ENCODE results near the gene ENPP3.
"Not testable (repeated sequence)": the region's sequence is repeated elsewhere in the genome, so short reads cannot be mapped to it uniquely, and the experiment has no call there.

ENPP3 gene

GRCh38 chr6:131751012-131751715, 114.1 kb downstream of the ENPP3 start:
- H4K8ac ChIP-seq (ENCODE audit: low read depth, low read length); H3K4me2 ChIP-seq (ENCODE audit: low read length); H2BK120ac ChIP-seq (ENCODE audit: low read depth, low read length); H2AK5ac ChIP-seq (ENCODE audit: low read length); H4K5ac ChIP-seq (ENCODE audit: low read length); H3K79me1 ChIP-seq (ENCODE audit: low read length); H3K4ac ChIP-seq (ENCODE audit: low read depth, low read length); H2BK5ac ChIP-seq (ENCODE audit: low read length); H3K4me3 ChIP-seq (ENCODE audit: low read length); H3K4me1 ChIP-seq (ENCODE audit: control insufficient read depth, low read depth, low read length); H3K56ac ChIP-seq (ENCODE audit: low read length); H3K9ac ChIP-seq (ENCODE audit: low read length); DNase-seq; H3K27me3 ChIP-seq (ENCODE audit: insufficient read depth, low read length, poor library complexity); H3K23ac ChIP-seq (ENCODE audit: low read length); H3K18ac ChIP-seq (ENCODE audit: low read length); H2BK15ac ChIP-seq (replicated peaks; ENCODE audit: low read depth); H3K27ac ChIP-seq (ENCODE audit: low read depth, low read length); H3K36me3 ChIP-seq (ENCODE audit: control insufficient read depth, insufficient read depth, low read length); H3K79me2 ChIP-seq (ENCODE audit: control insufficient read depth, insufficient read depth, low read length): not testable (repeated sequence)
- no CpG with 5 or more reads among the region's 10 CpGs for WGBS (ENCODE audit: extremely low coverage, insufficient coverage, low lambda C conversion rate)

GRCh38 chr6:131754088-131754487, 117.0 kb downstream of the ENPP3 start:
- no peak overlapping the region for H3K4ac ChIP-seq (ENCODE audit: low read depth, low read length)
- H3K18ac ChIP-seq (ENCODE audit: low read length), result no peak overlapping the region
- H3K4me2 ChIP-seq (ENCODE audit: low read length), result no peak overlapping the region
- H4K8ac ChIP-seq (ENCODE audit: low read depth, low read length), result no peak overlapping the region
- no CpG with 5 or more reads among the region's 1 CpG for WGBS (ENCODE audit: extremely low coverage, insufficient coverage, low lambda C conversion rate)
- H3K4me1 ChIP-seq (ENCODE audit: control insufficient read depth, low read depth, low read length), result no peaks in the 10 kb centered on the region
- DNase-seq, result no peak
- no peak overlapping the region for H3K4me3 ChIP-seq (ENCODE audit: low read length)
- H2AK5ac ChIP-seq (ENCODE audit: low read length), result no peak overlapping the region
- H3K27me3 ChIP-seq (ENCODE audit: insufficient read depth, low read length, poor library complexity), result no peaks in the 10 kb centered on the region
- H3K23ac ChIP-seq (ENCODE audit: low read length), result no peak overlapping the region
- H2BK15ac ChIP-seq (replicated peaks; ENCODE audit: low read depth), result no peak overlapping the region
- H3K27ac ChIP-seq (ENCODE audit: low read depth, low read length), result no peak overlapping the region
- no peak overlapping the region for H3K56ac ChIP-seq (ENCODE audit: low read length)
- no peak overlapping the region for H4K5ac ChIP-seq (ENCODE audit: low read length)
- no peak overlapping the region for H2BK5ac ChIP-seq (ENCODE audit: low read length)
- no peak overlapping the region for H2BK120ac ChIP-seq (ENCODE audit: low read depth, low read length)
- no peaks in the 10 kb centered on the region for H3K79me2 ChIP-seq (ENCODE audit: control insufficient read depth, insufficient read depth, low read length)
- H3K79me1 ChIP-seq (ENCODE audit: low read length), result no peaks in the 10 kb centered on the region
- no peak overlapping the region for H3K9ac ChIP-seq (ENCODE audit: low read length)
- no peaks in the 10 kb centered on the region for H3K36me3 ChIP-seq (ENCODE audit: control insufficient read depth, insufficient read depth, low read length)

- H2AK5ac ChIP-seq (ENCODE audit: low read length), result no peak overlapping the region
- H2BK5ac ChIP-seq (ENCODE audit: low read length), result no peak overlapping the region
- no peaks in the 10 kb centered on the region for H3K27me3 ChIP-seq (ENCODE audit: insufficient read depth, low read length, poor library complexity)
- no peaks in the 10 kb centered on the region for H3K79me1 ChIP-seq (ENCODE audit: low read length)
- H3K18ac ChIP-seq (ENCODE audit: low read length), result no peak overlapping the region
- H3K4me3 ChIP-seq (ENCODE audit: low read length), result no peak overlapping the region
- H3K4ac ChIP-seq (ENCODE audit: low read depth, low read length), result no peak overlapping the region
- H3K56ac ChIP-seq (ENCODE audit: low read length), result no peak overlapping the region
- no peak for DNase-seq
- no peak overlapping the region for H3K9ac ChIP-seq (ENCODE audit: low read length)
- H3K27ac ChIP-seq (ENCODE audit: low read depth, low read length), result no peak overlapping the region
- no peak overlapping the region for H3K23ac ChIP-seq (ENCODE audit: low read length)
- H3K36me3 ChIP-seq (ENCODE audit: control insufficient read depth, insufficient read depth, low read length), result no peaks in the 10 kb centered on the region
- H3K4me2 ChIP-seq (ENCODE audit: low read length), result no peak overlapping the region
- no peak overlapping the region for H2BK120ac ChIP-seq (ENCODE audit: low read depth, low read length)
- H3K4me1 ChIP-seq (ENCODE audit: control insufficient read depth, low read depth, low read length), result no peaks in the 10 kb centered on the region
- no peak overlapping the region for H4K5ac ChIP-seq (ENCODE audit: low read length)
- no peak overlapping the region for H2BK15ac ChIP-seq (replicated peaks; ENCODE audit: low read depth)
- H4K8ac ChIP-seq (ENCODE audit: low read depth, low read length), result no peak overlapping the region
- no peaks in the 10 kb centered on the region for H3K79me2 ChIP-seq (ENCODE audit: control insufficient read depth, insufficient read depth, low read length)
- no CpG with 5 or more reads among the region's 9 CpGs for WGBS (ENCODE audit: extremely low coverage, insufficient coverage, low lambda C conversion rate)
Measured at GRCh38 chr6:131754715-131755567, 117.8 kb downstream of the ENPP3 start.

- H3K27ac ChIP-seq (ENCODE audit: low read depth, low read length), result no peak overlapping the region
- H3K27me3 ChIP-seq (ENCODE audit: insufficient read depth, low read length, poor library complexity), result no peaks in the 10 kb centered on the region
- H3K9ac ChIP-seq (ENCODE audit: low read length), result no peak overlapping the region
- no peak overlapping the region for H2BK15ac ChIP-seq (replicated peaks; ENCODE audit: low read depth)
- no peak overlapping the region for H3K4me2 ChIP-seq (ENCODE audit: low read length)
- no peak overlapping the region for H3K23ac ChIP-seq (ENCODE audit: low read length)
- no peak for DNase-seq
- H3K79me2 ChIP-seq (ENCODE audit: control insufficient read depth, insufficient read depth, low read length), result no peaks in the 10 kb centered on the region
- no peak overlapping the region for H3K4me3 ChIP-seq (ENCODE audit: low read length)
- no peak overlapping the region for H2AK5ac ChIP-seq (ENCODE audit: low read length)
- no peaks in the 10 kb centered on the region for H3K36me3 ChIP-seq (ENCODE audit: control insufficient read depth, insufficient read depth, low read length)
- no peaks in the 10 kb centered on the region for H3K4me1 ChIP-seq (ENCODE audit: control insufficient read depth, low read depth, low read length)
- H2BK120ac ChIP-seq (ENCODE audit: low read depth, low read length), result no peak overlapping the region
- no peaks in the 10 kb centered on the region for H3K79me1 ChIP-seq (ENCODE audit: low read length)
- no peak overlapping the region for H3K18ac ChIP-seq (ENCODE audit: low read length)
- H4K5ac ChIP-seq (ENCODE audit: low read length), result no peak overlapping the region
- no peak overlapping the region for H3K56ac ChIP-seq (ENCODE audit: low read length)
- H2BK5ac ChIP-seq (ENCODE audit: low read length), result no peak overlapping the region
- no peak overlapping the region for H4K8ac ChIP-seq (ENCODE audit: low read depth, low read length)
- no peak overlapping the region for H3K4ac ChIP-seq (ENCODE audit: low read depth, low read length)
- WGBS (ENCODE audit: extremely low coverage, insufficient coverage, low lambda C conversion rate), result no CpG with 5 or more reads among the region's 3 CpGs
Measured at GRCh38 chr6:131755597-131755996, 118.5 kb downstream of the ENPP3 start.

- no CpG with 5 or more reads among the region's 2 CpGs for WGBS (ENCODE audit: extremely low coverage, insufficient coverage, low lambda C conversion rate)
- Histone ChIP-seq H3K56ac (ENCODE audit: low read length) (no peak overlapping the region), H3K79me2 (ENCODE audit: control insufficient read depth, insufficient read depth, low read length) (no peaks in the 10 kb centered on the region), H4K8ac (ENCODE audit: low read depth, low read length) (no peak overlapping the region), H3K79me1 (ENCODE audit: low read length) (no peaks in the 10 kb centered on the region), H2BK120ac (ENCODE audit: low read depth, low read length) (no peak overlapping the region), H3K36me3 (ENCODE audit: control insufficient read depth, insufficient read depth, low read length) (no peaks in the 10 kb centered on the region), H3K4ac (ENCODE audit: low read depth, low read length) (no peak overlapping the region), H3K23ac (ENCODE audit: low read length) (no peak overlapping the region), H3K27me3 (ENCODE audit: insufficient read depth, low read length, poor library complexity) (no peaks in the 10 kb centered on the region), H2AK5ac (ENCODE audit: low read length) (no peak overlapping the region), H3K4me3 (ENCODE audit: low read length) (no peak overlapping the region), H4K5ac (ENCODE audit: low read length) (no peak overlapping the region), H3K27ac (ENCODE audit: low read depth, low read length) (no peak overlapping the region), H2BK5ac (ENCODE audit: low read length) (no peak overlapping the region), H3K18ac (ENCODE audit: low read length) (no peak overlapping the region), H2BK15ac (replicated peaks; ENCODE audit: low read depth) (no peak overlapping the region), H3K4me1 (ENCODE audit: control insufficient read depth, low read depth, low read length) (no peaks in the 10 kb centered on the region), H3K4me2 (ENCODE audit: low read length) (no peak overlapping the region), H3K9ac (ENCODE audit: low read length) (no peak overlapping the region)
- no peak for DNase-seq
Measured at GRCh38 chr6:131756039-131756438, 118.9 kb downstream of the ENPP3 start.
